HG02938 (cell line): ENCODE measurements around the gene FOXO3.
"Not testable (repeated sequence)": the region's sequence is repeated elsewhere in the genome, so short reads cannot be mapped to it uniquely, and the experiment has no call there.

Experiments
- ATAC-seq: cut with Tn5 transposase; IDR thresholded peaks from one replicate; pipeline ENCODE4 v1.9.1; 2021; ENCODE audit warnings: mild to moderate bottlenecking, moderate library complexity; ENCODE audit not compliant: unreplicated experiment

The FOXO3 gene

GRCh38 chr6:108658174-108658573 lies 97.5 kb downstream of the FOXO3 start:
- ATAC-seq, result no peak

GRCh38 chr6:108658785-108659184 lies 98.1 kb downstream of the FOXO3 start:
- ATAC-seq, result not testable (repeated sequence)

GRCh38 chr6:108660251-108660650 lies 99.5 kb downstream of the FOXO3 start:
- no peak for ATAC-seq

DNA sequence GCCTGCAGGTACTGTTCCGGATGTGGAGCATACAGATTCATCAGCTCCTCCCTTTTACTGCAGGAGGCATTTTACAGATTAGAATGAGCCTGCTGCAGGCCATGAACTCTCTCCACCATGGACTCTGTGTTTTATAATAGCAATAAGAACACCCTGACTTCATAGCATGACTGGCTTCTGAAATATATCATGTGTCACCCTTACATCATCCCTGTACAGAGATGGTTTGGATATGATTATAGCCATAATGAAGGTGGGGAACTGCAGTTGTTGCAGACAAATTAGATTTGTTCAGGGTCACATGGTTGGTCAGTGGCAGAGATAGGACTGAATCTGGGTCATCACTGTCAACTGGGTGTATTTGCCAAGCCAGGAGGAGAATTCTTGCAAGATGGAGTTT lies 100.7 kb downstream of the FOXO3 start:
- no peak for ATAC-seq

GRCh38 chr6:108661982-108662381 lies 101.3 kb downstream of the FOXO3 start:
- ATAC-seq, result no peak

- no peak for ATAC-seq
Observed at GRCh38 chr6:108662702-108663101, 102.0 kb downstream of the FOXO3 start.

GRCh38 chr6:108663494-108664064 lies 102.9 kb downstream of the FOXO3 start:
- not testable (repeated sequence) for ATAC-seq

- ATAC-seq, result no peak
Observed at GRCh38 chr6:108665495-108666196, 104.9 kb downstream of the FOXO3 start.

DNA sequence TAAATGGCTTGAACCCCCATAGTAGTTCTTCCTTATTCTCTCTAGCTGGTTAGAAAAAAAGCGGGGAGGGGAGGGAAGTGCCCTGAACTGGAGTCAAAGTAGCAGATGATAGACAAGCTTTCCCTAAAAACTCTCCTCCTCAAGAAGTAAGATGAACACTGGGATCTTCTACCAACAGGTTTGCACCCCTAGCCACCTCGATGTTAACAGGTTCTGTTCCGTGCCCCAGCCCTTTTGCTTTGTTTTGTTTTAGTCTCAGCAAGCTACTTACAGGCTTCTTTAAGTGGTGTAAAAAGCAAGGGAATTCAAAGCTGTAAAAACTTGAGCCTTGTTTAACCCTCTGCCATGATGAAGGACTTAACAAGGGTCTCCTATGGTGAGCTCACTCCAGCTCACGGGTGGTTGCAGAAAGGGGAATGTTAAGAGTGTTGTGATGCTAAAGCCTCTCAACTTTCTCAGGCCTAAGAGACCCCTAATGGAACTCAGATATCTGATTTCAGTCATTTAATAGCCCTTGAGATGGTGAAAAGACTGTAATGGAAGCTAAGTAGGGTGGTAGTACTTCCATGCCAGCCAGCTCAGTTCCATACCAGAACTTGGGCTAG lies 106.0 kb downstream of the FOXO3 start:
- no peak for ATAC-seq

- no peak for ATAC-seq
Observed at GRCh38 chr6:108667993-108668392, 107.3 kb downstream of the FOXO3 start.

DNA sequence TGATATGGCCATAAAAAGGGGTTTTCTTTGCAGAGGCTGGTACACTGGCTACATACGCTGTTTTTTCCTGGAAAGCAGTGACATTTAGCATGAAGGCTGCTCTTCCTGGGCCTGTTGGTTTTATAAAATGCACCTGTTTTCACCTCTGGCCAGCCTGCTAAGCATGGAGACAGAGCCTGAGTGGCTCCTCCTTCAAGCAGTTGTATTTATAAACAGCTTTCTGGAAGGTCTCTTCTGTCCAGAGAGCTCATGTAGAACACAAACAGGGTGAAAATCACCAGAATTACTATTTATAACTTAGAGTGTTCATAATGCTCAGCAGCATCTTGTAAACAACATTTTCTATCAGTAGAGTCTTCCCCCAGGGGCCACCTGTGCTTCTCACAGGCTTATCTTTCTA lies 109.0 kb downstream of the FOXO3 start:
- no peak for ATAC-seq

DNA sequence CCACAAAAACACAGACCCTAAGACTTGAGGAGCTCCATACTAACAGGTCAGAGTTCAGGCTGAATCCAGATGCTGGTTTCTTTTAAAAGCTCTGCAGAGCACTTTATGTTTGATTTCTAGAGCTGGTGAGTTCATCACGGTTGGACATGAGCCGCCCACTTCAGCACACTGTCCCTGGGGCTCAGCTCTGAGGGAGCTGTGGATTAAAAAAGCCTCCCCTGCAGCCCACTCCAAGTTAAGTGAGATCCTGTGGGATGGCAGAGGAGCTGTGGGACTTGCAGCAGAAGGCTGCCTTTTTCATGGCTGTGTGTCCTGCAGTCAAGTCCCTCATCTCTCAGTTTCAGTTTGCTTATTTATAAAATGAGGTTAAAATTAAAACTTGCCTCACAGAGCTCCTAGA lies 110.5 kb downstream of the FOXO3 start:
- no peak for ATAC-seq

- no peak for ATAC-seq
Observed at GRCh38 chr6:108671790-108672189, 111.1 kb downstream of the FOXO3 start.

DNA sequence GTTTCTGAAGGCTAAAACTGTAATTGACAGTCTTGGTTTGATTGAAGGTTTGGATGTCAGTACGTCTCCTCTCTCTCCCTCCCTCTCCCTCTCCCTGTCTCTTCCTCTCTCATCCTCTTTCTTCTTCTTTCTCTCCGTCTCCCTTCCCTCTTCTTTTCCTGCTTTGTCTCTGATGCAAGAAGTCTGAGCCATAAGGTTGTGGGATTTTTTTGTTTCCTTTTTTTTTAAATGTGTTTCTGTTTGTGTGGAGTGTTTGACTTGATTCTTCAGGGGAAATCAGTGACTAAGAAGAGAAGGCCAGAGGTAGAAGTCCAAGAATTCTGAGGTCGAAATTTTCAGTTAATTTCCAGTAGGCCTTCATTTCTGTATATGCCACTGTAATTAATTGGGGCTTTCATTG lies 111.9 kb downstream of the FOXO3 start:
- no peak for ATAC-seq

DNA sequence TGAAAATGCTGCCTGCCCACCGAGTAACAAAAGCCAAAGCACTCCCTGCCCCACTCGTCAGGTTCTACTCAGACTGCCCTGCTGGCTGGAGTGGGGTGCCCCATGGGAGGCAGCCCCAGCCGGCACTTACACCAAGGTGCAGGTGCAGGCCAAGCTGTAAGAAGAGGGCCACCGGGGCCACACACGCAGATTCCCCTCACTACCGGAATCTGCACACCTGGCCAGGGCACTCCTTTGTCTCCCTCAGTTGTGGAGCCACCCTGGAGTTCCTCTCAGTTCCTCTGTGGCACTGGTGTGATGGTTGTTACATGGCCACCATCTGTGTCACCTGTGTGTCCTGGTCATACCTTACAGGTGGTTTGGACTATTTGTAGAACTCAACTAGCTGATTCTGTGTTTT lies 112.4 kb downstream of the FOXO3 start:
- ATAC-seq, result no peak

GRCh38 chr6:108673602-108674001 lies 112.9 kb downstream of the FOXO3 start:
- ATAC-seq, result no peak

DNA sequence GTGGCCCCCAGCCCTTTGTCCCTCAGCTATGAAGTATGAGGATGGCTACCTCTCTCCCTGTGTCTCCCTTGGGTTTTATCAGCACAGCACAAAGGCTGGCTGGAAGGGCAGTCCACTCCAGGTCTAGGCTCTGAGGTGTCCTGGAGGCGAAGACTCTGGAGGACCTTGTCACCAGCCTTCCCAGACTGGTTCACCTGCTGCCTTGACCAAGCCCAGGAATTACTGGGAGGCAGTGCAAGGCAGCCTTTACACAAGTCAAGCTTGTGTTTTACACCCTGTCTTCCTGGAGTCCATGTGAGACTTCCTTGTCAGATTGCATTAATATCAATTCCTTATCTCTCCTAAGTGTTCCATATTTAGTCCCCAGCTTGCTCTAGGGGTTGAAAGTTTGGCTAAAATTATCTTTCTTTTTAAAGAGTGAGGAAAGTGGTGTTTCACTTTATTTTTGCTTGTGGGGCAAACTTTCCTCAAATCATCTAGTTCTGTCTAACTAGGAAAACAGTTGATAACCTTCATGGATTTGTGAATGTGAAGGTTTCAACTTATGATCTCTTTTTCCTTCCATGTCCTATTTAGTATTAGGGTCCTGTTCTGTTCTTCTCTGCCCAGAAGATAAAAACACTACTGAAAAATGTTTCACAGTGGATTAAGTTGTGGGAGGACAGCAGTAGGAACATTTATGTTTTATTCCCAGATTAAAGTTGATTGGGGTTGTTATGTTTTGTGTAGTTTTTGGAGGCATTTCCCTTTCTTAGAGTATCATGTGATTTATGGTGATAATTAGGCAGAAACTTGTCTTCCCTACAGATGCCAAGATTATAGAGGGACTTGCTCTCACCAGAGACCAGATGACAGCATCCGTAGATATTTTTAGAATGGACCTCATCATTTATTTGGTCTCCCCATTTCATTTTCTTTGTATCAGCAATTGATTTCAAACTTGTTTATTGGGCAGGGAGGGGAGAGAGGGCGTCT lies 114.8 kb downstream of the FOXO3 start:
- no peak for ATAC-seq

GRCh38 chr6:108676555-108676954 lies 115.8 kb downstream of the FOXO3 start:
- no peak for ATAC-seq

DNA sequence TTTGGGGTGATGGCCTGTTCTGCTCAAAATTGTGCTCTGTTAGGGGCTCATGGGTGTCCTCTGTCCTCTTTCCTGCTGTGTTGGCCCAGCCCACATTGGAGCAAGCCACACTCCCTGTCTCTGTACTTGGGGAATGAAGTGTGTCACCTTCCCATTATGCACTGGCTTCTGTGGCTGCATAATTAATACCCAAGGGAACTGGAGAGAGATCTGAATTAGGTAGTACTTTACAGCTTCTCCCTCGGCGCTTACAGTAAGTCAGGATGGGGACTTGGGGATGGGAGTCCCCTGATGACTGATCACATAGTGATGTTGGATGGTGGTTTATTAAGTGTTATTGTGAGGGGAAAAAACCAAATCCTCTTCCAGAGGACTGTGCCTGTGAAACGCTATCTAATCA lies 116.6 kb downstream of the FOXO3 start:
- no peak for ATAC-seq

DNA sequence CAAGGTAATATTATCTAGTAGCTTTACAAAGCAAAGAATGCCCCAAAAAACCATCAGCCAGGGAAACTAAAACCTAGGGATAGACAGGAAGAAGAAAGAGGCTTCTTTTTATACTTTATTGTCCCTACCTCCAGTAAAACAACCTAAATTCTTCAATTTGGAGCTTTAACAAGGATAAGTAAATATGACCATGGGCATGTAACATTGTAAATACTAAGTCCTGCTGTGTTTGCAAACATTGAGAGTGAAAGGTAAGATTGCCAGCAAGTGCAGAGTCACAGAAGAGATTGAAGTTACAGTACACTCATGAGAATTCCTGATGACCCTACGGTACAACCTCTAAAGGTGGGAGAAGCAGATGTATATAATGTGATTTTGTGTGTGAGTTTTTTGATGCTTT lies 117.2 kb downstream of the FOXO3 start:
- no peak for ATAC-seq

DNA sequence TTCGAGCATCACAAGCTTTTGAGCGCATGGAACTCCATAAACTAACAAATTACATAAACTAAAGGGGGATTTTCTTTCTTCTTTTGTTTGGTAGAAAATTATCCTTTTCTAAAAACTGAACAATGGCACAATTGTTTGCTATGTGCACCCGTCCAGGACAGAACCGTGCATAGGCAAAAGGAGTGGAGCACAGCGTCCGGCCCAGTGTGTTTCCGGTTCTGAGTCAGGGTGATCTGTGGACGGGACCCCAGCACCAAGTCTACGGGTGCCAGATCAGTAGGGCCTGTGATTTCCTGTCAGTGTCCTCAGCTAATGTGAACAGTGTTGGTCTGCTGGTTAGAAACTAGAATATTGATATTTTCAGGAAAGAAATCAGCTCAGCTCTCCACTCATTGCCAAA lies 119.6 kb downstream of the FOXO3 start:
- not testable (repeated sequence) for ATAC-seq
